Measurements from ENCODE around the gene MAP7.
"Not testable (repeated sequence)": the region's sequence is repeated elsewhere in the genome, so short reads cannot be mapped to it uniquely, and the experiment has no call there.

Gene MAP7

GRCh38 chr6:136308469-136308868 lies 241.8 kb downstream of the MAP7 start:
- H3K27ac ChIP-seq (ENCODE audit: low read depth, low read length); H3K9me3 ChIP-seq (ENCODE audit: low read length); H3K27me3 ChIP-seq (ENCODE audit: control insufficient read depth in 1 of 2, insufficient read depth in 2 of 2, low read length in 2 of 2); H3K9ac ChIP-seq (ENCODE audit: low read length); H3K4me3 ChIP-seq (ENCODE audit: low read depth in 1 of 2, low read length in 2 of 2); H3K36me3 ChIP-seq (ENCODE audit: insufficient read depth, low read length); H3K4me1 ChIP-seq (ENCODE audit: insufficient read depth, low read length): not testable (repeated sequence)

- Histone ChIP-seq H3K9me3 (ENCODE audit: low read length) (no peaks in the 10 kb centered on the region), H3K36me3 (ENCODE audit: insufficient read depth, low read length) (no peaks in the 10 kb centered on the region), H3K9ac (ENCODE audit: low read length) (no peak overlapping the region), H3K4me1 (ENCODE audit: insufficient read depth, low read length) (no peaks in the 10 kb centered on the region), H3K4me3 (ENCODE audit: low read depth in 1 of 2, low read length in 2 of 2) (no peak overlapping the region), H3K27ac (ENCODE audit: low read depth, low read length) (no peak overlapping the region), H3K27me3 (ENCODE audit: control insufficient read depth in 1 of 2, insufficient read depth in 2 of 2, low read length in 2 of 2) (no peaks in the 10 kb centered on the region)
Observed at GRCh38 chr6:136307351-136307750, 242.9 kb downstream of the MAP7 start.

GRCh38 chr6:136306466-136306865 lies 243.8 kb downstream of the MAP7 start:
- no peak overlapping the region for H3K4me3 ChIP-seq (ENCODE audit: low read depth in 1 of 2, low read length in 2 of 2)
- H3K36me3 ChIP-seq (ENCODE audit: insufficient read depth, low read length): no peaks in the 10 kb centered on the region
- no peaks in the 10 kb centered on the region for H3K27me3 ChIP-seq (ENCODE audit: control insufficient read depth in 1 of 2, insufficient read depth in 2 of 2, low read length in 2 of 2)
- no peak overlapping the region for H3K9ac ChIP-seq (ENCODE audit: low read length)
- no peaks in the 10 kb centered on the region for H3K4me1 ChIP-seq (ENCODE audit: insufficient read depth, low read length)
- no peak overlapping the region for H3K27ac ChIP-seq (ENCODE audit: low read depth, low read length)
- no peaks in the 10 kb centered on the region for H3K9me3 ChIP-seq (ENCODE audit: low read length)

GRCh38 chr6:136304410-136304809 lies 245.8 kb downstream of the MAP7 start:
- H3K9me3 ChIP-seq (ENCODE audit: low read length): no peaks in the 10 kb centered on the region
- no peak overlapping the region for H3K9ac ChIP-seq (ENCODE audit: low read length)
- H3K4me3 ChIP-seq (ENCODE audit: low read depth in 1 of 2, low read length in 2 of 2): no peak overlapping the region
- no peaks in the 10 kb centered on the region for H3K4me1 ChIP-seq (ENCODE audit: insufficient read depth, low read length)
- H3K27me3 ChIP-seq (ENCODE audit: control insufficient read depth in 1 of 2, insufficient read depth in 2 of 2, low read length in 2 of 2): no peaks in the 10 kb centered on the region
- H3K36me3 ChIP-seq (ENCODE audit: insufficient read depth, low read length): no peaks in the 10 kb centered on the region
- H3K27ac ChIP-seq (ENCODE audit: low read depth, low read length): no peak overlapping the region

- no peaks in the 10 kb centered on the region for H3K27me3 ChIP-seq (ENCODE audit: control insufficient read depth in 1 of 2, insufficient read depth in 2 of 2, low read length in 2 of 2)
- no peaks in the 10 kb centered on the region for H3K36me3 ChIP-seq (ENCODE audit: insufficient read depth, low read length)
- no peak overlapping the region for H3K27ac ChIP-seq (ENCODE audit: low read depth, low read length)
- no peak overlapping the region for H3K9ac ChIP-seq (ENCODE audit: low read length)
- no peak overlapping the region for H3K4me3 ChIP-seq (ENCODE audit: low read depth in 1 of 2, low read length in 2 of 2)
- no peaks in the 10 kb centered on the region for H3K4me1 ChIP-seq (ENCODE audit: insufficient read depth, low read length)
- H3K9me3 ChIP-seq (ENCODE audit: low read length): no peaks in the 10 kb centered on the region
Observed at GRCh38 chr6:136303516-136303915, 246.7 kb downstream of the MAP7 start.

- Histone ChIP-seq H3K27ac (ENCODE audit: low read depth, low read length) (no peak overlapping the region), H3K27me3 (ENCODE audit: control insufficient read depth in 1 of 2, insufficient read depth in 2 of 2, low read length in 2 of 2) (no peaks in the 10 kb centered on the region), H3K9ac (ENCODE audit: low read length) (no peak overlapping the region), H3K4me3 (ENCODE audit: low read depth in 1 of 2, low read length in 2 of 2) (no peak overlapping the region), H3K4me1 (ENCODE audit: insufficient read depth, low read length) (peaks cover 12% of the 10 kb centered on the region), H3K9me3 (ENCODE audit: low read length) (no peaks in the 10 kb centered on the region), H3K36me3 (ENCODE audit: insufficient read depth, low read length) (no peaks in the 10 kb centered on the region)
Observed at GRCh38 chr6:136294621-136295020, 255.6 kb downstream of the MAP7 start.
